ENCODE data around the gene TANC1. TPM values are rescaled to one million over a fixed set of nuclear protein-coding genes. Genes with fewer than 3 reads are reported as not detected.

The TANC1 gene
- total RNA-seq, 1 donor from 2014 or later = 62.7 TPM

- intact Hi-C loops (cut with micrococcal nuclease) = no loop called here
- ATAC-seq (peak; percentile 20), DNase-seq (no peak)
These were observed 283.1 kb downstream of the TANC1 start for GRCh38 chr2:159251296-159252173.

- ATAC-seq = no peak
- no peak for DNase-seq
- intact Hi-C loops (cut with micrococcal nuclease) = no loop called here
These were observed 284.5 kb downstream of the TANC1 start for GRCh38 chr2:159252905-159253304.

DNA sequence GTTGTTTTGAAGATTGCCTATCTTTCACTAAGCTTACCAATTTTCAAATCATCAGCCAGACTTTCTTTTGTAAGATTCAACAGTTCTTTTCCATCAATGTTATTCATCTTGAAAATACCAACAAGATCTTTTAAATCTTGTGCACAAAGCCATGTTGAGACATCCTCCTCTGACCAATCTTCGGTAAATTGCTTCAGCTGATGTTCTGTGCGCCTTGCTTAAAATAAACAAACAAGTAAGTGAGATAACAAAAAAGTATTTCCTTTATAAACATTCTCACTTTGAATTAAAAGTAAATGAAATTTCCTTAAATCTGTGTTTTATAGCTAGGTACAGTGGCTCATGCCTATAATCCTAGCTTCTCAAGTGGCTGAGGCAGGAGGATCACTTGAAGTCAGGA is 287.7 kb downstream of the TANC1 start:
- no peak for ATAC-seq
- DNase-seq = no peak
- intact Hi-C loops (cut with micrococcal nuclease) = no loop called here

- ATAC-seq (peak; percentile 30), DNase-seq (no peak)
- intact Hi-C loops (cut with micrococcal nuclease) = no loop called here
These were observed 293.8 kb downstream of the TANC1 start for GRCh38 chr2:159262226-159262625.

- intact Hi-C loops (cut with micrococcal nuclease) = no loop called here
- no peak for DNase-seq
- peak; percentile 93 for ATAC-seq
These were observed 294.5 kb downstream of the TANC1 start for GRCh38 chr2:159262904-159263303.

- intact Hi-C loops (cut with micrococcal nuclease) = no loop called here
- DNase-seq (no peak), ATAC-seq (peak; percentile 26)
These were observed 296.7 kb downstream of the TANC1 start for GRCh38 chr2:159265171-159265576.

- DNase-seq (no peak), ATAC-seq (no peak)
- intact Hi-C loops (cut with micrococcal nuclease) = no loop called here
These were observed 298.1 kb downstream of the TANC1 start for GRCh38 chr2:159266554-159266953.

GRCh38 chr2:159267921-159268320 is 299.5 kb downstream of the TANC1 start:
- ATAC-seq (no peak), DNase-seq (no peak)
- intact Hi-C loops (cut with micrococcal nuclease) = no loop called here

GRCh38 chr2:159270744-159271379 is 302.4 kb downstream of the TANC1 start:
- DNase-seq (no peak), ATAC-seq (no peak)
- intact Hi-C loops (cut with micrococcal nuclease) = no loop called here

- intact Hi-C loops (cut with micrococcal nuclease) = no loop called here
- DNase-seq = no peak
- ATAC-seq = no peak
These were observed 303.7 kb downstream of the TANC1 start for GRCh38 chr2:159272156-159272555.

DNA sequence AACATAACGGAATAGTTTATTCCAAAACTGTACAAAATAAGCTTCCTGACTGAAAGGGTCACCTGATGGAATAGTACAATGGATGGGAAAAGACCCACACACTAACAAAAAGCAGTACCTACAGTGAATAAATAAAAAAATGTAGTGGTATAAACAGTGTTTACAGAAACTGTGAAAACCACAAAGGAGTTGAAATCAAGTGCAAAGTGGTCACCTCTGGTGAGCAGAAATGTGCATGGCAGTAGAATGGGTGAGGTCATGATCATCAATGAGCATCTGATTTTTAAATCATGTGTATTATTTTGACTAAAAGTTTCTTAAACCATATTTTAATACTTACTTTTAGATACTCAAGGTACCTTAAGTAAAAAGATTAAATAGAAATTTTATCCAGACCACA is 306.7 kb downstream of the TANC1 start:
- DNase-seq (no peak), ATAC-seq (no peak)
- intact Hi-C loops (cut with micrococcal nuclease) = no loop called here

GRCh38 chr2:159279700-159280099 is 311.3 kb downstream of the TANC1 start:
- ATAC-seq = no peak
- intact Hi-C loops (cut with micrococcal nuclease) = no loop called here
- no peak for DNase-seq

DNA sequence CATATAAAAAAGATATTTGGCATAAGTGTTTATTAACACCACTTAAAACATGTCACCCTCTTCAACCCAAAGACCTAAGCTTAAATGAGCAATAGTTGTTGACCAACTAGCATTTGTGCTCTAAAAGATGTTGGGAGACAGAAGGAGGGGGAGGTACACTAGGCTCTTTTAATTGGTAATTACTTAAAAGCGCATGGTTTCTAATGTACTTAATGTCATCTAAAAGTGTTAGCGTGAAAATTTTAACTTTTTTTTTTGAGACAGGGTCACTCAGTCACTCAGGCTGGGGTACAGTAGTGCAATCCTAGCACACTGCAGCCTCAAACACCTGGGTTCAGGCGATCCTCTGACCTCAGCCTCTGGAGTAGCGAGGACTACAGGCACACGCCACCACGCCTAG is 312.6 kb downstream of the TANC1 start:
- intact Hi-C loops (cut with micrococcal nuclease) = no loop called here
- ATAC-seq (no peak), DNase-seq (no peak)

Small RNA genes within 50 kb of the gene (microRNA-seq; reads per million reads assigned to microRNA genes)
- not detected for gene MIR6888 (ENCODE audit: borderline number of aligned reads)

Other genes starting within 250 kb of the TANC1 start
- not detected for gene DAPL1, start 173.3 kb upstream of the TANC1 start, total RNA-seq

Measured in left ventricle myocardium superior (tissue), 1 donor.